HL-60 (cell line): ENCODE measurements around the gene RNGTT.
"Not testable (repeated sequence)": the region's sequence is repeated elsewhere in the genome, so short reads cannot be mapped to it uniquely, and the experiment has no call there.

Experiments used
- DNase-seq, 2 experiments: peaks; one replicate each; pipeline ENCODE4 v3.0.0-alpha.2; 2010 to 2020; ENCODE audit warnings: low read depth in 1 of 2, low spot score in 1 of 2
- H3K27ac ChIP-seq: fragments of 250-450 bp; sonication (Bioruptor Pico); replicated peaks from 2 replicates; pipeline ENCODE4 v1.5.1; 2020; ENCODE audit warnings: mild to moderate bottlenecking, moderate library complexity
- H3K27me3 ChIP-seq: fragments of 250-450 bp; sonication (Bioruptor Pico); 2 replicates; pipeline ENCODE4 v1.5.1; 2021; ENCODE audit warnings: mild to moderate bottlenecking, moderate library complexity; ENCODE audit not compliant: insufficient read depth, poor library complexity, severe bottlenecking
- H3K4me3 ChIP-seq: replicated peaks from 2 replicates; pipeline ENCODE4 v1.5.1; 2011; ENCODE audit warnings: mild to moderate bottlenecking, control low read depth, low read length; ENCODE audit not compliant: insufficient read depth
- GABPA ChIP-seq: IDR thresholded peaks from 2 replicates; pipeline ENCODE4 v1.6.1; 2012; ENCODE audit warnings: low read depth
- POLR2AphosphoS5 ChIP-seq: IDR thresholded peaks from 2 replicates; pipeline ENCODE4 v1.6.1; 2012; ENCODE audit warnings: low read depth
- SPI1 ChIP-seq: IDR thresholded peaks from 2 replicates; pipeline ENCODE4 v1.6.1; 2012; ENCODE audit warnings: low read depth, mild to moderate bottlenecking, borderline replicate concordance
- TF ChIP-seq, protein P1 (sequence below): IDR thresholded peaks from 2 replicates; pipeline ENCODE4 v1.6.1; 2012; ENCODE audit warnings: low read depth; ENCODE audit not compliant: insufficient replicate concordance
- TF ChIP-seq, protein P2 (sequence below): IDR thresholded peaks from one replicate; pipeline ENCODE4 v1.5.1; 2011; ENCODE audit warnings: low read length, control low read depth, inconsistent platforms; ENCODE audit not compliant: insufficient read depth

Gene RNGTT

DNA sequence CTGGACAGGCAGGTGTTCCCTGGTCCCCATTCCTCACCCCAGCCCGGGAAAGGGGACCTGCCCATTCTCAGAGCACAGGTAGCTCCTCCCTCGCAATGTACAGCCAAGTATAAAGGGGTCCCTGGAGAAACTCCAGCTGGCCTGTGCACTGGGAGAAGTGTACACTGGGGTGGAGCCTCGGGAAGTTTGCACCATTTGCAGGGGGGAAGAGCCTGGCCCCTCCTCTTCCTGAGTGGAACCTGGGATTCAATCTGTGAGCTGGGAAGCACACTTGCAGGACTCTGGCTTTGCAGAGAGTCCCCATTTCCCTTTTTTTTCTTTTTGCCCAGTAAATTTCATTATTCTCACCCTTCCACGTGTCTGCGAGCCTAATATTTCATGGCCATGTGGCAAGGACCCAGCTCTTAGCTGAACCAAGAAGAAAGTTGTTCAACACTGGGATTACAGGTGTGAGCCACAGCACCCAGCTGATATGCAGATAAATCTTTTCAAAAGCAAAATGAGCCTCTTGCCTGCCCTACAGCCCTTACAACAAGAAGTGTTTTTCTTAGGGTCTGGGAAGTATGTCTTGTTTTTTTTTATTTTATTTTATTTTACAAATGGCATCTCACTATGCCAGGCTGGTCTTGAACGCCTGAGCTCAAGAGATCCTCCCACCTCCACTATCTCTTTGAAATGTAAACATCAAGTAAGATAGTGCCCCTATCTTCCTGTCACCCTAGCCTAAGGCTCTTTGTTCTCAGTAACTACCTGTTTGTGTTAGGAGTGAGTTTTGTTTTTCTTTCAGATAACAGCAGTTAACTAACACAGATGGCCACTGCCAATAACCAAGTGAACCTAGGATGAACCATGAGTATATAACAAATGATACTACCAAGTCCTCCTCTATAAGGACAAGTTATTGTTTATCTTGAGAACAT, 9.3 kb upstream of the RNGTT start:
- TF ChIP-seq POLR2AphosphoS5 (no peak), SPI1 (no peak), GABPA (no peak)
- TF ChIP-seq, protein P1, sequence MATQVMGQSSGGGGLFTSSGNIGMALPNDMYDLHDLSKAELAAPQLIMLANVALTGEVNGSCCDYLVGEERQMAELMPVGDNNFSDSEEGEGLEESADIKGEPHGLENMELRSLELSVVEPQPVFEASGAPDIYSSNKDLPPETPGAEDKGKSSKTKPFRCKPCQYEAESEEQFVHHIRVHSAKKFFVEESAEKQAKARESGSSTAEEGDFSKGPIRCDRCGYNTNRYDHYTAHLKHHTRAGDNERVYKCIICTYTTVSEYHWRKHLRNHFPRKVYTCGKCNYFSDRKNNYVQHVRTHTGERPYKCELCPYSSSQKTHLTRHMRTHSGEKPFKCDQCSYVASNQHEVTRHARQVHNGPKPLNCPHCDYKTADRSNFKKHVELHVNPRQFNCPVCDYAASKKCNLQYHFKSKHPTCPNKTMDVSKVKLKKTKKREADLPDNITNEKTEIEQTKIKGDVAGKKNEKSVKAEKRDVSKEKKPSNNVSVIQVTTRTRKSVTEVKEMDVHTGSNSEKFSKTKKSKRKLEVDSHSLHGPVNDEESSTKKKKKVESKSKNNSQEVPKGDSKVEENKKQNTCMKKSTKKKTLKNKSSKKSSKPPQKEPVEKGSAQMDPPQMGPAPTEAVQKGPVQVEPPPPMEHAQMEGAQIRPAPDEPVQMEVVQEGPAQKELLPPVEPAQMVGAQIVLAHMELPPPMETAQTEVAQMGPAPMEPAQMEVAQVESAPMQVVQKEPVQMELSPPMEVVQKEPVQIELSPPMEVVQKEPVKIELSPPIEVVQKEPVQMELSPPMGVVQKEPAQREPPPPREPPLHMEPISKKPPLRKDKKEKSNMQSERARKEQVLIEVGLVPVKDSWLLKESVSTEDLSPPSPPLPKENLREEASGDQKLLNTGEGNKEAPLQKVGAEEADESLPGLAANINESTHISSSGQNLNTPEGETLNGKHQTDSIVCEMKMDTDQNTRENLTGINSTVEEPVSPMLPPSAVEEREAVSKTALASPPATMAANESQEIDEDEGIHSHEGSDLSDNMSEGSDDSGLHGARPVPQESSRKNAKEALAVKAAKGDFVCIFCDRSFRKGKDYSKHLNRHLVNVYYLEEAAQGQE: no peak
- TF ChIP-seq, protein P2, sequence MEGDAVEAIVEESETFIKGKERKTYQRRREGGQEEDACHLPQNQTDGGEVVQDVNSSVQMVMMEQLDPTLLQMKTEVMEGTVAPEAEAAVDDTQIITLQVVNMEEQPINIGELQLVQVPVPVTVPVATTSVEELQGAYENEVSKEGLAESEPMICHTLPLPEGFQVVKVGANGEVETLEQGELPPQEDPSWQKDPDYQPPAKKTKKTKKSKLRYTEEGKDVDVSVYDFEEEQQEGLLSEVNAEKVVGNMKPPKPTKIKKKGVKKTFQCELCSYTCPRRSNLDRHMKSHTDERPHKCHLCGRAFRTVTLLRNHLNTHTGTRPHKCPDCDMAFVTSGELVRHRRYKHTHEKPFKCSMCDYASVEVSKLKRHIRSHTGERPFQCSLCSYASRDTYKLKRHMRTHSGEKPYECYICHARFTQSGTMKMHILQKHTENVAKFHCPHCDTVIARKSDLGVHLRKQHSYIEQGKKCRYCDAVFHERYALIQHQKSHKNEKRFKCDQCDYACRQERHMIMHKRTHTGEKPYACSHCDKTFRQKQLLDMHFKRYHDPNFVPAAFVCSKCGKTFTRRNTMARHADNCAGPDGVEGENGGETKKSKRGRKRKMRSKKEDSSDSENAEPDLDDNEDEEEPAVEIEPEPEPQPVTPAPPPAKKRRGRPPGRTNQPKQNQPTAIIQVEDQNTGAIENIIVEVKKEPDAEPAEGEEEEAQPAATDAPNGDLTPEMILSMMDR: no peak
- H3K4me3 ChIP-seq: no peak overlapping the region
- DNase-seq: no peak
- no peak overlapping the region for H3K27ac ChIP-seq
- no peaks in the 10 kb centered on the region for H3K27me3 ChIP-seq

DNA sequence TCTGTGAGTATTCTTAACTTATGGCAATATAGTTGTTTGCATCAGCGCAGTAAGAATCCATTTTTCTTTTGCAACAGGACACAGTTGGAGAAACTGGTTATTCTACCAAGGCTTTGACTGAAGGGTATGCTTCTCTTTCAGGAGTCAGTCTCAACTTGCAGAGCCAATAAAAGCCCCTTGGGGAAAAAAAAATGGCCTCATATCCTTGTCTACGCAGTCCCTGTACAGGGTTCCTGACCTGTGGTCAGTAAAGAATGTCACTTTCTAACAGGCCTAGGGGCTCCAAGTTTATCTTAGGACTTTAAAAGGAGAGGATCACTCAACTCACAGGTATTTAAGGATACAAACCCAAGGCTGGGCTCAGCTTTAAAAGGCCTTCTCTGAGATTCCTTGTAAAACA, 6.9 kb upstream of the RNGTT start:
- H3K27me3 ChIP-seq: no peaks in the 10 kb centered on the region
- no peak for DNase-seq
- no peak overlapping the region for H3K4me3 ChIP-seq
- TF ChIP-seq, protein P2: no peak
- TF ChIP-seq POLR2AphosphoS5 (no peak), GABPA (no peak), SPI1 (no peak)
- TF ChIP-seq, protein P1: no peak
- no peak overlapping the region for H3K27ac ChIP-seq

DNA sequence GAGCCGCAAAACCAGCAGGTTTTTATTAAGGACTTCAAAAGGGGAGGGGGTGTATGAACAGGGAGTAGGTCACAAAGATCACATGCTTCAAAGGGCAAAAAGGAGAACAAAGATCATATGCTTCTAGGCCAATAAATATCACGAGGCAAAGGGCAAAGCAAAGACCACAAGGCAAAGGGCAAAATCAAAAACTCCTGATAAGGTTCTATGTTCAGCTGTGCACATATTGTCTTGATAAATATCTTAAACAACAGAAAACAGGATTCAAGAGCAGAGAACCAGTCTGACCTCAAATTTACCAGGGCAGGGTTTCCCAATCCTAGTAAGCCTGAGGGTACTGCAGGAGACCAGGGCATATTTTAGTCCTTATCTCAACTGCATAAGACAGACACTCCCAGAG, 5.8 kb upstream of the RNGTT start:
- not testable (repeated sequence) for H3K27ac ChIP-seq, H3K27me3 ChIP-seq, H3K4me3 ChIP-seq, DNase-seq

DNA sequence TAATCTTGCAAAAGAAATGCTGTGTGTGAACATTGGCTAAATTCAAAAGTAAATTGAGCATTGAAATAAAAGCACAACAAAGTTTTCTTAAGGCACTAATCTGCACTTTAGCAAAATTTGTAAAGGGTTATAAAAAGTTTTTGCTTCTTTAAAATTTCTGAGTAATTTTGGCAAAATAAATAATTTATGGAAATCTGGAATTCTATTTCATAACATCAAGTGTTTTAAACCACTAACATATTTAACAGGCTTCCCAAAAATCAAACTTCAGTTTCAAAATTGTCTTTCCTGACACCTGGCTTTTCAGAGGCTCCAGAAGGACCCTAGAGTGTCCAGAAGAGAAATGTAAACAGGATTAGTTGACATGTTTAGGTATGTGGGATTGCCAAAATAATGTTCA, 4.5 kb upstream of the RNGTT start:
- Histone ChIP-seq H3K27me3 (no peaks in the 10 kb centered on the region), H3K4me3 (no peak overlapping the region), H3K27ac (no peak overlapping the region)
- DNase-seq: no peak
- TF ChIP-seq, protein P2: no peak
- TF ChIP-seq GABPA (no peak), SPI1 (no peak), POLR2AphosphoS5 (no peak)
- TF ChIP-seq, protein P1: no peak
